GM12872 (cell line): Measurements from ENCODE around the gene PIN4.

Source experiments
- CTCF ChIP-seq: IDR thresholded peaks from 3 replicates; pipeline ENCODE4 v1.5.1; 2011; ENCODE audit warnings: low read depth, mild to moderate bottlenecking, low read length, moderate library complexity; ENCODE audit not compliant: insufficient read depth

Gene PIN4

GRCh38 chrX:72238183-72238582 is 56.6 kb downstream of the PIN4 start:
- TF ChIP-seq CTCF, result no peak

DNA sequence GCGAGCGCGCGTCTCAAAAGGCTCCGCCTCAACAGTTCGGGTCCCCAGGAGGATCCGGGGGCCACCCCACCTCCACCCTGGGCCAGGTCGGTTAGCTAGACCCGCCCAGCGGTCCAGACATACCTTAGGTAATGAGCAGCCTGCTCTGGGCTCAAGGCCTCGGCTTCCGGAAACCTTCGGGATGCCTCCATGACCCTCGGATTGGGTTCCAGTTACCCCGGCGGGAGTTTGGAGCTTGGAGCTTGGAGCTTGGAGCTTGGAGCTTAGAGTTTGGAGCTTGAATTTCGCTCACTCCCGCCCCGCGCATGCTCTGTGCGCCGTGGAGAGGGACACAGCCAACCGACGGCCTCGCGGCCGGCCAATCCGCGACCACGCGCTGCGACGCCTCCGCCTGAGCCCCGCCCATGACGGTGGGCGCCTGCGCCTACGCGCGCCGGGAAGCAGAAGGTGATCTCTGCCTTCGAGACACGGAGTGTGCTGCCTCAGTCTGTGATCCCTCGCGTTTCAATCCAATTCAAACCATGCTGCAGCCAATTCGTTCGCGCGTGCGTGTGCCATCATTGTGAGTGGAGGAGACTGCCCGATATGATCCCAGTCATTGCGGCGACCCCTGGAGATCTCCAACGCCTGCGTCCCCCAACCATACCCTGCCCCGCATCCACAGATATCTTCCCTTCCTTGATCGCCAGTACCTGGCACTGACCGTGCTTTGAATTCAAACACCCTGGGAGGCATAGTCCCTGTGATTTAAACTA is 57.3 kb downstream of the PIN4 start, which contains the start of gene ERCC6L:
Gene ERCC6L (minus strand): TSS at position 307 of the 755 bp plus-strand sequence. CDS start 116 bp downstream, at position 191.
- TF ChIP-seq CTCF, result no peak

- TF ChIP-seq CTCF, result no peak
These were observed 59.4 kb downstream of the PIN4 start for GRCh38 chrX:72240976-72241375.

- no peak for TF ChIP-seq CTCF
These were observed 61.9 kb downstream of the PIN4 start for GRCh38 chrX:72243472-72243871.

GRCh38 chrX:72245461-72246089 is 64.0 kb downstream of the PIN4 start:
- peak; percentile 70 for TF ChIP-seq CTCF

DNA sequence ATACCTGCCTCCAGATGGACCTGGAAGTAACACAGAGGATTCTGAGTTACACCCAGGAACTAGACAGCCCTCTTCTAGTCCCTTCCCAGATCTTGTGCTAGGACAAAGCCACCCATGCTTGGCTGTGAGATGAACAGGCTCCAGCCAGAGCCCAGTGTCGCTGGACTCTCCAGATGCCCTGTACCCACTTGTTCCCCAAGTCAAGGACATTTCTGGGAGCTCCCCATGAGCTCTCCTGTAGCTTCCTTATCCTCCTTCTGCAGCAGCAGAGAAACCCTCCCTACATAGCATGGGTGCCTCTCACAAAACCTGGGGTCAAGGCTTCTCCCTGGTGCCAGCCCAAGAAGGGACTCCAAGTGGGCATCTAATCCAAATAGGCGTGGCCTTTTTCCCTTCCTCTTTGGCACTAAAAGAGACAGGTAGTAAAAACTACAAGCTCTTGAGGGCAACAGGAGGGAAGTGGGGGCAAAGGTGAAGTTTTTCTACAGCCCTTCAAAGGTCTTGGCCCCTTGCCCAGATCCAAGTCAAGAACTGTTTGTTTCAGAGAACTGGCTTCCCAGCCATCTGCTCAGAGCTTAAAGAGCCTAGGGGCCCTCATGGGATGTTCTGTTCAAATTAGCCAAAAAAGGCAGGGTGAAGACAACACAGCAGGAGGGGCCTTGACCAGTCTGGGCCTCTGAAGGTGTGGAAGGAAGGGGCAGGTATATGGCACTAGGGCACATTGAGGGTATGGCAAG is 65.8 kb downstream of the PIN4 start:
- no peak for TF ChIP-seq CTCF
